Mammary epithelial cell (primary cell): Measurements from ENCODE around the gene NXN.

Experiments
- CTCF ChIP-seq, 2 donors: IDR thresholded peaks in 1 of 2; conservative IDR thresholded peaks in 1 of 2; 2 replicates each; pipeline ENCODE4 v1.5.1; 2011 to 2012; ENCODE audit warnings: inconsistent platforms in 2 of 2, low read length in 2 of 2, mild to moderate bottlenecking in 2 of 2, control low read depth in 1 of 2, low read depth in 1 of 2; ENCODE audit not compliant: insufficient read depth in 1 of 2; ENCODE audit errors: extremely low read depth in 1 of 2
- EZH2 ChIP-seq: IDR thresholded peaks from 2 replicates; pipeline ENCODE4 v1.6.1; 2012; ENCODE audit warnings: low read length, inconsistent platforms, borderline replicate concordance

- TF ChIP-seq CTCF (conservative IDR thresholded peaks at IDR 0.05 in 1 of 2, IDR thresholded peaks at IDR 0.05 in 1 of 2; ENCODE audit: extremely low read depth in 1 of 2, insufficient read depth in 1 of 2, low read depth in 1 of 2, low read length in 2 of 2) (no peak), EZH2 (no peak)
These were observed 131.2 kb downstream of the NXN start for GRCh38 chr17:848402-848801.
